ENCODE data around the gene PLXNA2. TPM values are rescaled to one million over a fixed set of nuclear protein-coding genes. Genes with fewer than 3 reads are reported as not detected.

Gene PLXNA2
- total RNA-seq, 4 donors from 2014 or later, result 26.9 to 54.0 (median 46.1) TPM

DNA sequence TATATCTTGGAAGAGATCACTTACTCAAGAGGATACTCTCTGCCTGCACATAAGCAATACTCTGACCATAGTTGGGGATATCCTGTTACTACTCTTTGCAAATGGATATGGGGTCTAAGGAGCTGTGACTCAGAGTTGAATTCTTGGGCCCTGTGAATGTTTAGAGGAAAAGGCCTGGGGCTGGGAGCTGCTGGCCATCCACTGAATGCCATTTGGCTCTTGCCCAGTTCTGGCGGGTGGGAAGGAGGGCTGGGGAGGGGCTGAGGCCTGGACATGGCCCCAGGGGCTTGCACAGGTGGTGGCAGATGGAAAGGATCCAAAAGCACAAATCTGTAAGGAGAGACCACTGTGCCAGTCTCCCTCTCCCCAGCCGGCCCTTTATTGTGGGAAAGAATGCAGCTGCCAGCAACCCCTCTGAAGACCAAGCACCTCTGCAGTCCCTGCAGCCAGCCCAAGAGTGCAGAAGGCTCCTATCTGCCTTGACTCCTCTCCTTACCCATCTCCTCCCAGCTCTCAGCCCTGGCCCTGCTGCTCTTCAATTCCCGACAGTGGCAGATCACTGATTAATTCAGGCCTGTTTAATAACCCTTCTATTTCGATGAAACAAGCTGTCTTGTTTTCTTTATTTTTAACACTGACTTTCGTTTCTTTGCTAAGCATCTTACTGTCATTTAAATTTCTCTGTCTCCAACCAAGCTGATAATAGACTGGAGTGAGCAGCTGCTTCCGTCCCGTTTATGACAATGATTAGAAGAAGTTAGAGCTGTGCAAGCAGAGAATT is 12.1 kb downstream of the PLXNA2 start:
- no peak for TF ChIP-seq POLR2A (IDR thresholded peaks at IDR 0.05)
- TF ChIP-seq, protein P1, sequence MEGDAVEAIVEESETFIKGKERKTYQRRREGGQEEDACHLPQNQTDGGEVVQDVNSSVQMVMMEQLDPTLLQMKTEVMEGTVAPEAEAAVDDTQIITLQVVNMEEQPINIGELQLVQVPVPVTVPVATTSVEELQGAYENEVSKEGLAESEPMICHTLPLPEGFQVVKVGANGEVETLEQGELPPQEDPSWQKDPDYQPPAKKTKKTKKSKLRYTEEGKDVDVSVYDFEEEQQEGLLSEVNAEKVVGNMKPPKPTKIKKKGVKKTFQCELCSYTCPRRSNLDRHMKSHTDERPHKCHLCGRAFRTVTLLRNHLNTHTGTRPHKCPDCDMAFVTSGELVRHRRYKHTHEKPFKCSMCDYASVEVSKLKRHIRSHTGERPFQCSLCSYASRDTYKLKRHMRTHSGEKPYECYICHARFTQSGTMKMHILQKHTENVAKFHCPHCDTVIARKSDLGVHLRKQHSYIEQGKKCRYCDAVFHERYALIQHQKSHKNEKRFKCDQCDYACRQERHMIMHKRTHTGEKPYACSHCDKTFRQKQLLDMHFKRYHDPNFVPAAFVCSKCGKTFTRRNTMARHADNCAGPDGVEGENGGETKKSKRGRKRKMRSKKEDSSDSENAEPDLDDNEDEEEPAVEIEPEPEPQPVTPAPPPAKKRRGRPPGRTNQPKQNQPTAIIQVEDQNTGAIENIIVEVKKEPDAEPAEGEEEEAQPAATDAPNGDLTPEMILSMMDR (IDR thresholded peaks at IDR 0.05), result no peak
- no peaks in the 10 kb centered on the region for H3K27me3 ChIP-seq
- H3K4me3 ChIP-seq, result no peak overlapping the region
- H3K4me1 ChIP-seq, result peaks cover 32 to 100% (median 60%) of the 10 kb centered on the region in 3 donors
- peaks cover 0 to 25% (median 0%) of the 10 kb centered on the region in 3 donors for H3K36me3 ChIP-seq
- H3K9me3 ChIP-seq, result no peaks in the 10 kb centered on the region
- WGBS, 2 donors, result 55 to 65% methylated on average over 6 of the region's 7 CpGs
- intact Hi-C loops (cut with DNase I), result no loop called here
- peak overlapping the region in 2 of 4 donors; percentile 19 to 54 for H3K27ac ChIP-seq
- no peak for DNase-seq

DNA sequence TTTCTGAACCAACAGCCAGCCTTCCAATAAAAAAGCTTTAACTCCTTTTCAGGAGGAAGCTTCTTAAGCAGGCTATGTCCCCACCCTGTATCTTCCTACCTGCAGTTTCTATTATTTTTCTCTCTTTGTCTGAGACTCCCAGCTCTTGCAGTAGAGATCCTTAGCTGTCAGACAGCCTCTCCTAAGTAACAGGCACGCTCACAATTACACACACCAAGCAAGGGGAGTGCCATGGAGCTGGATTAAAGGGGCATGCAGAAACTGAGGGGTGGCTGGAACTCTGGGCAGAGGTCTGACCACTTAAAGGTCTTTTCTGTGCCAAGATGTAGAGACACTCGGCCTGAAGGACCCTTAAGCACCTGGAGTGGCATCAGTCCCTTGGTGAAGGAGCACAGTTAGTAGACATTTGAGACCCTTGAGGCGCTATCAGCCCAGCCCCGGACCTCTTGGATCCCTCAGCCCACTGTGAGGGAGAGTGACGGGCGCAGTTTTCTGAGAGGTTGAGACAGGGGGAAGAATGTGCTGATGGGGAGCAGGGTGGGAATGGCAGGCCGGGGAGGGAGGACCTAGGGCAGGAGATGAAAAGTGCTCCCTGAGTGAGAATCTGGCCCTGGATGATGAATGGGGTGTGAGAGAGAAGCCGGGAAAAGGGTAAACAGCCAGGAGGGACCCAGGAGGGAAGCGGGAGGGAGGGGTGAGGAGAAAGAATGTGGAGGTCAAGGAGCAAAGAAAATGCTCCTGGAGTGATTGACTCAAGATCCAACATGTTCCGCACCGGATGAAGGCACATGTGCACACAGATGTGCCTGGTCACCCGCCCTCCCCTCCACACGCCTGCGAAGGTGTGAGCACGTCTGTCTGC is 13.3 kb downstream of the PLXNA2 start:
- peaks cover 0 to 24% (median 0%) of the 10 kb centered on the region in 3 donors for H3K36me3 ChIP-seq
- intact Hi-C loops (cut with DNase I), result no loop called here
- H3K27me3 ChIP-seq, result no peaks in the 10 kb centered on the region
- 31 to 60% methylated on average over 6 to 11 of the region's 15 CpGs for WGBS, 2 donors
- H3K4me3 ChIP-seq, result no peak overlapping the region
- H3K4me1 ChIP-seq, result peaks cover 27 to 100% (median 58%) of the 10 kb centered on the region in 3 donors
- peak overlapping the region in 1 of 4 donors; percentile 9 for H3K27ac ChIP-seq
- DNase-seq, result no peak
- no peaks in the 10 kb centered on the region for H3K9me3 ChIP-seq
- TF ChIP-seq POLR2A (IDR thresholded peaks at IDR 0.05), result no peak
- TF ChIP-seq, protein P1 (IDR thresholded peaks at IDR 0.05), result no peak

DNA sequence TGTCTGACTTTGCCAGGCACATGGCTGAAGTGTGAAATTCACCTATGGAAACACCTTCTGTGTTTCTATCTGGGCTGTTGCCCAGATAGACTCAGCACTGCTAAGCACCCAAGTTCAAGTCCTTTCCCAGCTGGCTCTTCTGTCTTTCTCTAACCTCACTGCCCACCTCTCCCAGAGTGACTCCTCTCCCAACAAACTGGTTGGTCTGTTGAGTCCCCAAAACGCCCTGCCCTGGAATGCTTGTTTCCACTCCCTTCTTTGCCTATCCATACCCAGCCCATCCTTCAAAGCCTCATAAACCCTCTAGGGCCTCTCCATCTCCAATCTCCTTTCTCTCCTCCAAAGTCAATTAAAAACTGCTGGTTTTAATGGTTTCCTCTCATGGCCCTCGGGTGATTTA is 15.6 kb downstream of the PLXNA2 start:
- Histone ChIP-seq H3K9me3 (no peaks in the 10 kb centered on the region), H3K27ac (peak overlapping the region in 2 of 4 donors; percentile 18 to 20), H3K27me3 (no peaks in the 10 kb centered on the region), H3K4me3 (no peak overlapping the region), H3K36me3 (peaks cover 0 to 36% (median 0%) of the 10 kb centered on the region in 3 donors), H3K4me1 (peaks cover 20 to 85% (median 39%) of the 10 kb centered on the region in 3 donors)
- DNase-seq, result no peak
- whole genome bisulfite sequencing, 2 donors, result 68 to 75% methylated on average over 2 of the region's 2 CpGs
- no peak for TF ChIP-seq POLR2A (IDR thresholded peaks at IDR 0.05)
- TF ChIP-seq, protein P1 (IDR thresholded peaks at IDR 0.05), result no peak
- intact Hi-C loops (cut with DNase I), result no loop called here

DNA sequence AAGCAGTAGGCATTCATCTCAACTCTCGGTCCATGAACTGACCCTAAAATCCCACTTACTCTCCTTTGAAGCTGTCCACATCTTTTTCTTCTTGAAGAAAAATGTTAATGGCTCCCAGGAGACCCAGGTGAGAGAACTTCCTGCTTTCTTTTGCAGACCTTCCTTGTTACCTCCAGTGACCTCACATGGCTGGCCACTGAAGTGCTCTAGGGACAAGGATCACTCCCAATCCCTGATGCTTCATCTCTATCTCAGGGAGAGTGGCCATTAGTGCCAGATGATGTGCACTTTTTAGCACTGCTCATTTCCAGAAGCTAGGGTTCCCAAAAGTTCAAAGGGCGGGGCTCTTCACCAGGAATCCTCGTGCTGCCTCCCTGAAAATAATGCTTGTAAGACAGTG is 16.2 kb downstream of the PLXNA2 start:
- 86 to 96% methylated on average over 1 to 3 of the region's 3 CpGs for WGBS, 2 donors
- Histone ChIP-seq H3K36me3 (peaks cover 0 to 39% (median 0%) of the 10 kb centered on the region in 3 donors), H3K27ac (peak overlapping the region in 3 of 4 donors; percentile 9 to 20 (median 18)), H3K9me3 (no peaks in the 10 kb centered on the region), H3K4me3 (no peak overlapping the region), H3K27me3 (no peaks in the 10 kb centered on the region), H3K4me1 (peaks cover 15 to 85% (median 35%) of the 10 kb centered on the region in 3 donors)
- intact Hi-C loops (cut with DNase I), result no loop called here
- DNase-seq, result no peak
- no peak for TF ChIP-seq POLR2A (IDR thresholded peaks at IDR 0.05)
- TF ChIP-seq, protein P1 (IDR thresholded peaks at IDR 0.05), result no peak

Measured in esophagus squamous epithelium (tissue), 5 donors.